MG63 (cell line): ENCODE results near the gene TAF1L. TPM values are rescaled to one million over a fixed set of nuclear protein-coding genes. Genes with fewer than 3 reads are reported as not detected.

Experiments
- DNase-seq: peaks from one replicate; pipeline ENCODE4 v3.0.0-alpha.2; 2020
- H3K27me3 ChIP-seq: fragments of 250-450 bp; sonication (Bioruptor Pico); 2 replicates; pipeline ENCODE4 v1.5.1; 2020; ENCODE audit warnings: mild to moderate bottlenecking, moderate library complexity
- H3K36me3 ChIP-seq: fragments of 250-450 bp; sonication (Bioruptor Pico); 2 replicates; pipeline ENCODE4 v1.5.1; 2020; ENCODE audit warnings: mild to moderate bottlenecking, moderate library complexity
- H3K4me3 ChIP-seq: fragments of 250-450 bp; sonication (Bioruptor Pico); 2 replicates; pipeline ENCODE4 v1.5.1; 2020; ENCODE audit warnings: mild to moderate bottlenecking, moderate library complexity
- H3K9me3 ChIP-seq: fragments of 250-450 bp; sonication (Bioruptor Pico); 2 replicates; pipeline ENCODE4 v1.5.1; 2020; ENCODE audit warnings: mild to moderate bottlenecking, moderate library complexity
- total RNA-seq: library from RNA; depleted of rRNA; stranded (reverse); fragments of >200 nt; shearing (Covaris generic); gene quantifications from 2 replicates; pipeline ENCODE4 v1.2.3, GENCODE V29; 2014; ENCODE audit warnings: low replicate concordance; rRNA removed

The TAF1L gene
- total RNA-seq, 1 experiment from 2014 or later = not detected

GRCh38 chr9:32596936-32597335 is 38.5 kb downstream of the TAF1L start:
- Histone ChIP-seq H3K4me3 (no peak overlapping the region), H3K27me3 (no peaks in the 10 kb centered on the region), H3K9me3 (no peaks in the 10 kb centered on the region), H3K36me3 (no peaks in the 10 kb centered on the region)
- no peak for DNase-seq

- Histone ChIP-seq H3K9me3 (no peaks in the 10 kb centered on the region), H3K4me3 (no peak overlapping the region), H3K27me3 (no peaks in the 10 kb centered on the region), H3K36me3 (no peaks in the 10 kb centered on the region)
- no peak for DNase-seq
Observed at GRCh38 chr9:32596096-32596865, 39.2 kb downstream of the TAF1L start.

GRCh38 chr9:32590898-32591297 is 44.6 kb downstream of the TAF1L start:
- Histone ChIP-seq H3K36me3 (no peaks in the 10 kb centered on the region), H3K9me3 (no peaks in the 10 kb centered on the region)
- no peak for DNase-seq

GRCh38 chr9:32590476-32590875 is 45.0 kb downstream of the TAF1L start:
- Histone ChIP-seq H3K36me3 (no peaks in the 10 kb centered on the region), H3K9me3 (no peaks in the 10 kb centered on the region), H3K27me3 (no peaks in the 10 kb centered on the region), H3K4me3 (no peak overlapping the region)
- DNase-seq = no peak

More at GRCh38 chr9:32590898-32591297, 44.6 kb downstream of the TAF1L start:
- Histone ChIP-seq H3K27me3 (no peaks in the 10 kb centered on the region), H3K4me3 (no peak overlapping the region)

GRCh38 chr9:32589083-32589723 is 46.3 kb downstream of the TAF1L start:
- no peak for DNase-seq
- Histone ChIP-seq H3K27me3 (no peaks in the 10 kb centered on the region), H3K36me3 (no peaks in the 10 kb centered on the region), H3K9me3 (no peaks in the 10 kb centered on the region), H3K4me3 (no peak overlapping the region)

GRCh38 chr9:32587901-32588300 is 47.6 kb downstream of the TAF1L start:
- no peak for DNase-seq
- no peaks in the 10 kb centered on the region for H3K27me3 ChIP-seq

GRCh38 chr9:32584784-32585183 is 50.7 kb downstream of the TAF1L start:
- Histone ChIP-seq H3K9me3 (no peaks in the 10 kb centered on the region), H3K27me3 (no peaks in the 10 kb centered on the region), H3K4me3 (no peak overlapping the region), H3K36me3 (no peaks in the 10 kb centered on the region)
- DNase-seq = no peak

More at GRCh38 chr9:32587901-32588300, 47.6 kb downstream of the TAF1L start:
- Histone ChIP-seq H3K9me3 (no peaks in the 10 kb centered on the region), H3K36me3 (no peaks in the 10 kb centered on the region), H3K4me3 (no peak overlapping the region)

GRCh38 chr9:32581512-32582143 is 53.8 kb downstream of the TAF1L start:
- no peak for DNase-seq
- no peak overlapping the region for H3K4me3 ChIP-seq
- H3K36me3 ChIP-seq = no peaks in the 10 kb centered on the region
- H3K27me3 ChIP-seq = no peaks in the 10 kb centered on the region
- H3K9me3 ChIP-seq = no peaks in the 10 kb centered on the region

- Histone ChIP-seq H3K27me3 (no peaks in the 10 kb centered on the region), H3K9me3 (no peaks in the 10 kb centered on the region), H3K4me3 (no peak overlapping the region), H3K36me3 (no peaks in the 10 kb centered on the region)
- no peak for DNase-seq
Observed at GRCh38 chr9:32580631-32581300, 54.7 kb downstream of the TAF1L start.

- peak; percentile 13 for DNase-seq
- no peak overlapping the region for H3K4me3 ChIP-seq
- H3K36me3 ChIP-seq = no peaks in the 10 kb centered on the region
- H3K27me3 ChIP-seq = no peaks in the 10 kb centered on the region
- H3K9me3 ChIP-seq = no peaks in the 10 kb centered on the region
Observed at GRCh38 chr9:32579706-32580331, 55.6 kb downstream of the TAF1L start.

Other genes with a start within 250 kb of the TAF1L start
- 3.5 and 3.8 TPM in 2 replicates for gene RIGI, start 109.5 kb downstream of the TAF1L start, total RNA-seq
- gene SMIM27, start 83.3 kb downstream of the TAF1L start, total RNA-seq = 1.7 TPM in 1 of 2 replicates, not detected in the other
- gene TOPORS, start 83.1 kb downstream of the TAF1L start, total RNA-seq = 7.8 and 9.4 TPM in 2 replicates
- 77.0 and 86.4 TPM in 2 replicates for gene NDUFB6, start 62.5 kb downstream of the TAF1L start, total RNA-seq
- not detected in 2 replicates for gene TMEM215, start 147.9 kb upstream of the TAF1L start, total RNA-seq